ENCODE measurements around the gene COL4A6.

COL4A6 gene

GRCh38 chrX:108270739-108271396 is 167.4 kb downstream of the COL4A6 start:
- peak; percentile 43 for DNase-seq (ENCODE audit: low spot score)

GRCh38 chrX:108270280-108270679 is 167.9 kb downstream of the COL4A6 start:
- DNase-seq (ENCODE audit: low spot score): peak; percentile 19

- peak; percentile 49 for DNase-seq (ENCODE audit: low spot score)
These were observed 169.7 kb downstream of the COL4A6 start for GRCh38 chrX:108268434-108269080.

DNA sequence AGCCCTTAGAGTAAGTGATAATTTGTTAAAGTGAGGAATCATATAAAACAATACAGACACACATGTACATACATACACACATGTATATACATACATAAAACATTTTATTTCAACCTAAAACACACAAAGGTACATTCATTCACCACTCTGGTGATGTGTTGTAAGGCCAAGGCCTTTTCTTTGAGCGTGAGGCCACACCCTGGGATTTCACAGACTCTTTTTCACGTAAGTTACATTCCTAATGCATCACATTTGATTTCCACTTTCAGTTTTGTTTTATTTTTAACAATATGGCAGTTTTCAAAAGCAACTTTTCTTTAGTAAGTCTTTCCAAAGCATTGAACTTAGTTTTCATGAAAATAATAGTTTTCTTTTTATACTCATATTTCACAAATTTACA is 170.7 kb downstream of the COL4A6 start:
- no peak for DNase-seq (ENCODE audit: low spot score)

GRCh38 chrX:108264376-108264775 is 173.8 kb downstream of the COL4A6 start:
- no peak for DNase-seq (ENCODE audit: low spot score)

DNA sequence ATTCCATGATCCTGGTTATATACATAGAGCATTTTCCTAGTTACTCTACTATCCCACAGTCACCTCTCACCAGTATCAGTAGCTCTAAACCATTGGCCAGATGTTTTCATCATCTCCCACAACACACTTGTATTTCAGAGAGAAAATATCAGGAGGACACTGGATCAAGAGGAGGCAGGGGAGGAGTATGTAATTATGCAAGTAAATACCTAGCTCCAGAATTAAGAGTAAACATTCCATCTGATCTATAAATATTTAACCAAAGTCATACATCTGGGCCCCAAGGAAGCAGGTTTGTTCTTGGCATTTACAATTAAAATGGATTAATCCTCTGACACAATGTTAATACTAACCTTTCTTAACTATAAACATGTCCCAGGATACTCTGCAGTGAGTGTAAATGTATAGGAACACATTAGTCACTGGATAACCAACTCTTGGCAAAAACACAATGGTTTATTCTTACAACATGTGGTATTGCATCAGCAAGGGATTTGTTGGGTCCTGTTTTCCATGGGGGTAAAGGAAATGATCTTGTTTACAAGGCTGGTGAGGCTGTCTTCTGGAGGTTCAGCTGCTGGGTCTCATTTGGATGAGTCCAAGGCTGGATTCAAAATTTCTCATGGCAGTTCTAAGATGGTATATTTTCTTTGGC is 176.5 kb downstream of the COL4A6 start:
- no peak for DNase-seq (ENCODE audit: low spot score)

DNA sequence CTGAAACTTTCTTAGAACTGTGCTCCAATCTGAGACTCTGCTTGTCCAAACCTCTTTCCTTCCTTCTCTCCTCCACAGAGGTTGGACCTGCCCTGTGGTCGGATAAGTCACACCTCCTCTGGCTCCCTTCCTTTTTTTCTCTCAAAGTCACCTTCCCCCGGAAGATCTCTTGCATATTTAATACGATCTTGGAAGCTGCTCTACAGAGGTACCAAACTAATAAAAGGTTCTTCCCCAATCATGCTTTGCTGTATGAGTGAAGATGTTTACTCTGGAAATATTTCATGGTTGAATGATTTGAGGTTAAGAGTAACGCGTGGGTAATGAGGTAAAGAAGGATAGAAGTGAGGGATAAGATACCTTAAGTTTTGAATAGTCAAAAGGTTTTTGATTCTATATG is 180.7 kb downstream of the COL4A6 start:
- peak; percentile 17 for DNase-seq (ENCODE audit: low spot score)

- no peak for DNase-seq (ENCODE audit: low spot score)
These were observed 183.6 kb downstream of the COL4A6 start for GRCh38 chrX:108254636-108255035.

GRCh38 chrX:108250654-108251579 is 187.3 kb downstream of the COL4A6 start:
- DNase-seq (ENCODE audit: low spot score): no peak

- DNase-seq (ENCODE audit: low spot score): no peak
These were observed 191.8 kb downstream of the COL4A6 start for GRCh38 chrX:108246304-108246954.

- DNase-seq (ENCODE audit: low spot score): no peak
These were observed 192.8 kb downstream of the COL4A6 start for GRCh38 chrX:108245462-108245861.

GRCh38 chrX:108235986-108236385 is 202.2 kb downstream of the COL4A6 start:
- DNase-seq (ENCODE audit: low spot score): no peak

GRCh38 chrX:108230574-108230973 is 207.6 kb downstream of the COL4A6 start:
- DNase-seq (ENCODE audit: low spot score): no peak

DNA sequence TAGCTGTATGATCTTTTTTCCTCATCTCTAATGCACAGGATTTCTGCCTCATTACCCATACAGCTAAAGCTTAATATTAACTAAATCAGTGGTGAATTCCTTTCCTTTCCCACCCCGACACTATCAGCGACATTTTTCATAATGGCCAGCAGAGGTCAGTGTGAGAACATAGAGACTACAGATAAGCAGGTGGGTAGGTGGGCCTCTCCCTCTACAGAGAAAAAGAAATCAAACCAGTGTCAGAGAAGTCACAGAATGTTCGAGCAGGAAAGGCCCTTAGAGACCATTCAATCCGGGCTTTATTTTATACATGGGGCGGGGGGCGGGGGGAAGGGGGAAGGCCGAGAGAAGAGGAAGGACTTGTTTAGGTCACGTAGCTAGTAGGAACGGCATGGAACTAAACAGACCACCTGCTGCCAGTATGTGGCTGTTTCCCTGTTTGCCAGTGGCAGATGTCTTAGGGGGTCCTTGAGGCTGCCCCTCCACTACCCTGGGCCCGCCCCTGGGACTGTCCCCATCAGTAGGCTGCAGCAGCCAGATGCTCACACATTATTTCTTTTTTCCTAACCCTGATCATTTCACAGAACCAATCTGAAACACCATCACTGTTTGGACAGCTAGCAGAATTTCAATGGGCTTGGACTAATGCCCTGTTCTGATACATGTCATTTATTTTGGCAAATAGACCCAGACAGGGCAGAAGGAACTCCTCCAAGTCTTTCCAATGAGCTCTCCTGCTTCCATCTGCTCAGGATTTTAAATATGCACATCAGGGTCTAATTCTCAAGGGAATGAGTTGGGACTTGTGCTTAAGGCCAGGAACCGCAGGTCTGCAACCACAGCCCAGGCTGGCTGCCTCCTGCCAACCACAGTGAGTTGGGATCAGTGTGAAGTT is 213.2 kb downstream of the COL4A6 start:
- peak; percentile 77 for DNase-seq (ENCODE audit: low spot score)

DNA sequence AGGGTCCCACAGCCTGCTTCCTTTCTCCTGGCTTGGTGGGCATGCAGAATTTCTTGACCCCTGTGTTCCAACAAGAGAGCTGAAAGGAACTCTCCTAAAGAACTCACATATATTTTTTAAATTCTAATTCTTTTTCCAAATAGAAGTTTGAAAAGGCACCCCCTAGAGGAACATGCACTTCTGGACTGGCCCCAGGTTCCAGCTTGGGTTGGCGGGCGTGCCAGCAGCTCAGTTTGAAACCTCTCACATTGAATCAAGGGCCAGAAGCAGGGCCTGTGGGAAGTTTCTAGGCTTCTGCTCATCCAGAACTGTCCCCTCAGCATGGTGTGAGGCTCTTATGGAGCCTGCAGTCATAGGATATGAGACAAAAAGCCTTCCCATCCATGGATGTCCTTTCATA is 214.0 kb downstream of the COL4A6 start:
- DNase-seq (ENCODE audit: low spot score): no peak

DNA sequence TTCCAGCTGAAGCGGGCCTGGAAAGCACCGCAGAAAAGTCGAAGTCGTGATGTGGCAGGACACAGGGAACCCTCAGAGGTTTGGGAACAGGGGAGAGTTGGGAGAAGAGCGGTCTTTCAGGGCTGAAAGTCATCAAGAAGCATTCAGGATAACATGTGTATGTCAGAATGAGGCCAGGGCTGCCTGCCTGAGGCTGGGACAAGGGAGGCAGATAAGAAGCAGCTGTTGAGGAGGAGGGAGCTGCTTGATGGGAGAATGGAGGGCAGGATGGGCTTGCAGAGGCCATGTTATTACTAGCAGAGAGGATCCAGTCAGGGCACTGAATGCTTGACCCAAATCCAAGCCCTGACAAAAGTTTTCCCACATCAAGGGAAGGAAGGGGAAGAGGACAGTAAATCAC is 214.6 kb downstream of the COL4A6 start:
- DNase-seq (ENCODE audit: low spot score): no peak

- DNase-seq (ENCODE audit: low spot score): no peak
These were observed 216.8 kb downstream of the COL4A6 start for GRCh38 chrX:108221301-108221864.

GRCh38 chrX:108219949-108220601 is 218.1 kb downstream of the COL4A6 start:
- peak; percentile 10 for DNase-seq (ENCODE audit: low spot score)

GRCh38 chrX:108217876-108218275 is 220.3 kb downstream of the COL4A6 start:
- no peak for DNase-seq (ENCODE audit: low spot score)
